OCI-LY3 (cell line): ENCODE results near the gene YPEL3.
A peak's percentile ranks its signal among the peaks of the same experiment; 100 is the strongest.

Experiments used
- H2AFZ ChIP-seq: fragments of 200-600, 300-600 bp; shearing (Covaris generic); 2 replicates; pipeline ENCODE4 v1.6.0; 2014; ENCODE audit warnings: antibody characterized with exemption, low read depth, low read length
- H3K27ac ChIP-seq: fragments of 200-600, 300-600 bp; sonication (generic); 2 replicates; pipeline ENCODE4 v1.5.1; 2014; ENCODE audit warnings: mild to moderate bottlenecking, low read length, moderate library complexity, mixed read lengths
- H3K27me3 ChIP-seq: fragments of 200-600, 300-600 bp; sonication (generic); 2 replicates; pipeline ENCODE4 v1.6.1; 2014; ENCODE audit warnings: low read depth, low read length, mixed read lengths
- H3K36me3 ChIP-seq: fragments of 200-600, 300-600 bp; sonication (generic); replicated peaks from 2 replicates; pipeline ENCODE3; 2014; ENCODE audit warnings: low read depth, low read length, mixed read lengths
- H3K4me1 ChIP-seq: fragments of 300-600, 200-600 bp; sonication (generic); 2 replicates; pipeline ENCODE4 v1.6.1; 2014; ENCODE audit warnings: low read length, mixed read lengths
- H3K4me2 ChIP-seq: fragments of 200-600, 300-600 bp; sonication (generic); 2 replicates; pipeline ENCODE4 v1.6.1; 2014; ENCODE audit warnings: low read length, mixed read lengths
- H3K4me3 ChIP-seq: fragments of 300-600, 200-600 bp; sonication (generic); 2 replicates; pipeline ENCODE4 v1.5.1; 2014; ENCODE audit warnings: antibody characterized with exemption, mild to moderate bottlenecking, low read length, moderate library complexity
- H3K79me2 ChIP-seq: fragments of 300-600, 200-600 bp; shearing (Covaris generic); 2 replicates; pipeline ENCODE4 v1.6.1; 2014; ENCODE audit warnings: mild to moderate bottlenecking, low read length, mixed read lengths
- H3K9ac ChIP-seq: fragments of 300-600, 200-600 bp; shearing (Covaris generic); 2 replicates; pipeline ENCODE4 v1.6.0; 2014; ENCODE audit warnings: mild to moderate bottlenecking, low read length, moderate library complexity
- H3K9me3 ChIP-seq: fragments of 200-600, 300-600 bp; shearing (Covaris generic); 2 replicates; pipeline ENCODE4 v1.6.1; 2014; ENCODE audit warnings: low read length, mixed read lengths; ENCODE audit not compliant: insufficient read depth
- H4K20me1 ChIP-seq: fragments of 200-600, 300-600 bp; sonication (generic); 2 replicates; pipeline ENCODE4 v1.6.1; 2016; ENCODE audit warnings: low read length, mixed read lengths; ENCODE audit not compliant: insufficient read depth
- CTCF ChIP-seq: fragments of 200-600, 300-600 bp; sonication (generic); IDR thresholded peaks from 2 replicates; pipeline ENCODE4 v1.5.1; 2014; ENCODE audit warnings: antibody characterized with exemption, low read length, low read depth
- EZH2phosphoT487 ChIP-seq: fragments of 200-600 bp; shearing (Covaris generic); IDR thresholded peaks from 2 replicates; pipeline ENCODE4 v1.6.1; 2018; ENCODE audit warnings: antibody characterized with exemption, mixed run types, low read depth

The YPEL3 gene

GRCh38 chr16:30084096-30084815, 11.8 kb downstream of the YPEL3 start:
- H3K27ac ChIP-seq = no peak overlapping the region
- H2AFZ ChIP-seq = no peak overlapping the region
- no peak for TF ChIP-seq CTCF
- TF ChIP-seq EZH2phosphoT487 = no peak
- no peaks in the 10 kb centered on the region for H3K9me3 ChIP-seq
- H3K4me3 ChIP-seq = no peak overlapping the region
- peaks cover 50% of the 10 kb centered on the region for H3K36me3 ChIP-seq
- H3K9ac ChIP-seq = no peak overlapping the region
- H3K79me2 ChIP-seq = peaks cover 8% of the 10 kb centered on the region
- H3K4me1 ChIP-seq = no peaks in the 10 kb centered on the region
- H3K27me3 ChIP-seq = no peaks in the 10 kb centered on the region
- no peak overlapping the region for H3K4me2 ChIP-seq
- no peaks in the 10 kb centered on the region for H4K20me1 ChIP-seq

- no peaks in the 10 kb centered on the region for H3K27me3 ChIP-seq
- H3K27ac ChIP-seq = no peak overlapping the region
- no peak overlapping the region for H3K4me2 ChIP-seq
- H3K4me1 ChIP-seq = no peaks in the 10 kb centered on the region
- H3K9ac ChIP-seq = no peak overlapping the region
- no peak overlapping the region for H2AFZ ChIP-seq
- no peak overlapping the region for H3K4me3 ChIP-seq
- peaks cover 14% of the 10 kb centered on the region for H3K79me2 ChIP-seq
- TF ChIP-seq CTCF (no peak), EZH2phosphoT487 (no peak)
- H3K9me3 ChIP-seq = no peaks in the 10 kb centered on the region
- no peaks in the 10 kb centered on the region for H4K20me1 ChIP-seq
- H3K36me3 ChIP-seq = peaks cover 56% of the 10 kb centered on the region
These were observed 12.6 kb downstream of the YPEL3 start for GRCh38 chr16:30083216-30084055.

- H3K4me2 ChIP-seq = no peak overlapping the region
- peaks cover 64% of the 10 kb centered on the region for H3K36me3 ChIP-seq
- no peaks in the 10 kb centered on the region for H3K9me3 ChIP-seq
- H3K79me2 ChIP-seq = peaks cover 22% of the 10 kb centered on the region
- no peak overlapping the region for H3K4me3 ChIP-seq
- TF ChIP-seq CTCF (peak; percentile 16; the same call in 1 of the 2 replicates), EZH2phosphoT487 (no peak)
- H2AFZ ChIP-seq = no peak overlapping the region
- no peaks in the 10 kb centered on the region for H3K4me1 ChIP-seq
- no peaks in the 10 kb centered on the region for H3K27me3 ChIP-seq
- H3K27ac ChIP-seq = no peak overlapping the region
- H3K9ac ChIP-seq = no peak overlapping the region
- no peaks in the 10 kb centered on the region for H4K20me1 ChIP-seq
These were observed 13.4 kb downstream of the YPEL3 start for GRCh38 chr16:30082545-30083090.

GRCh38 chr16:30079480-30079879, 16.5 kb downstream of the YPEL3 start:
- H3K4me3 ChIP-seq = no peak overlapping the region
- H3K79me2 ChIP-seq = peaks cover 42% of the 10 kb centered on the region
- TF ChIP-seq CTCF (no peak), EZH2phosphoT487 (no peak)
- H3K9ac ChIP-seq = no peak overlapping the region
- peaks cover 51% of the 10 kb centered on the region for H3K36me3 ChIP-seq
- H3K27ac ChIP-seq = no peak overlapping the region
- H3K4me1 ChIP-seq = peaks cover 16% of the 10 kb centered on the region
- no peaks in the 10 kb centered on the region for H3K27me3 ChIP-seq
- no peak overlapping the region for H2AFZ ChIP-seq
- peaks cover 9% of the 10 kb centered on the region for H4K20me1 ChIP-seq
- no peaks in the 10 kb centered on the region for H3K9me3 ChIP-seq
- H3K4me2 ChIP-seq = no peak overlapping the region
